Loucy (cell line): ENCODE data around the gene RP9.

Source experiments
- H2AFZ ChIP-seq: fragments of 200-600 bp; sonication (generic); 2 replicates; pipeline ENCODE4 v1.6.0; 2016; ENCODE audit warnings: antibody characterized with exemption, mild to moderate bottlenecking, low read length, moderate library complexity
- H3F3A ChIP-seq: fragments of 200-600 bp; 2 replicates; pipeline ENCODE4 v1.6.0; 2016; ENCODE audit warnings: antibody characterized with exemption, low read depth, mild to moderate bottlenecking
- H3K27me3 ChIP-seq: fragments of 200-600 bp; sonication (generic); 2 replicates; pipeline ENCODE4 v1.6.1; 2014; ENCODE audit warnings: low read length, mild to moderate bottlenecking; ENCODE audit not compliant: insufficient read depth, poor library complexity, severe bottlenecking
- H3K36me3 ChIP-seq: fragments of 200-600 bp; sonication (generic); 2 replicates; pipeline ENCODE4 v1.6.1; 2016; ENCODE audit warnings: low read length; ENCODE audit not compliant: insufficient read depth
- H3K4me1 ChIP-seq: fragments of 200-600 bp; sonication (generic); 2 replicates; pipeline ENCODE4 v1.5.1; 2014; ENCODE audit warnings: low read length, mild to moderate bottlenecking; ENCODE audit not compliant: insufficient read depth, poor library complexity, severe bottlenecking
- H3K4me2 ChIP-seq: fragments of 200-600 bp; sonication (generic); 2 replicates; pipeline ENCODE4 v1.6.0; 2014; ENCODE audit warnings: antibody characterized with exemption, low read length, low read depth, mild to moderate bottlenecking; ENCODE audit not compliant: poor library complexity, severe bottlenecking
- H3K4me3 ChIP-seq: fragments of 200-600 bp; sonication (generic); 2 replicates; pipeline ENCODE4 v1.5.1; 2014; ENCODE audit warnings: low read length, mild to moderate bottlenecking, mixed read lengths; ENCODE audit not compliant: poor library complexity, severe bottlenecking
- H3K79me2 ChIP-seq: fragments of 200-600 bp; sonication (generic); 2 replicates; pipeline ENCODE4 v1.6.1; 2014; ENCODE audit warnings: low read length; ENCODE audit not compliant: insufficient read depth
- H3K9ac ChIP-seq: fragments of 200-600 bp; sonication (generic); 2 replicates; pipeline ENCODE4 v1.6.0; 2014; ENCODE audit warnings: mild to moderate bottlenecking, low read depth, low read length, moderate library complexity; ENCODE audit not compliant: poor library complexity, severe bottlenecking
- H3K9me2 ChIP-seq: fragments of 200-600 bp; sonication (generic); replicated peaks from 2 replicates; pipeline ENCODE4 v1.6.1; 2016; ENCODE audit warnings: low read depth, low read length, mixed read lengths
- H3K9me3 ChIP-seq: fragments of 200-600 bp; sonication (generic); 2 replicates; pipeline ENCODE4 v1.6.1; 2014; ENCODE audit warnings: mild to moderate bottlenecking, antibody characterized with exemption, low read length, low read depth; ENCODE audit not compliant: insufficient read depth
- H4K20me1 ChIP-seq: fragments of 200-600 bp; sonication (generic); 2 replicates; pipeline ENCODE4 v1.6.0; 2014; ENCODE audit warnings: antibody characterized with exemption, low read length, mild to moderate bottlenecking; ENCODE audit not compliant: insufficient read depth, poor library complexity, severe bottlenecking
- CTCF ChIP-seq: fragments of 200-600 bp; sonication (generic); conservative IDR thresholded peaks from 2 replicates; pipeline ENCODE4 v1.5.1; 2014; ENCODE audit warnings: mild to moderate bottlenecking, antibody characterized with exemption, low read length
- EZH2phosphoT487 ChIP-seq: fragments of 200-600 bp; IDR thresholded peaks from 2 replicates; pipeline ENCODE4 v1.6.1; 2018; ENCODE audit warnings: antibody characterized with exemption, mild to moderate bottlenecking, moderate library complexity, borderline replicate concordance

The RP9 gene

GRCh38 chr7:33109005-33109757 is at the start of gene RP9:
TSS of gene RP9 (minus strand) at chr7:33109404. CDS start at chr7:33109372, 32 bp downstream.
- Histone ChIP-seq H4K20me1 (peaks cover 38% of the 10 kb centered on the region), H3K4me1 (peaks cover 33% of the 10 kb centered on the region), H3K9me2 (no peaks in the 10 kb centered on the region), H3K9me3 (no peaks in the 10 kb centered on the region), H3K4me3 (peak within 1 kb of the TSS; percentile 89), H3K4me2 (peak within 1 kb of the TSS; percentile 87), H3K9ac (peak within 1 kb of the TSS; percentile 86), H2AFZ (peak within 1 kb of the TSS; percentile 86), H3K79me2 (peaks cover 48% of the 10 kb centered on the region), H3K36me3 (no peaks in the 10 kb centered on the region), H3F3A (no peaks in the 10 kb centered on the region), H3K27me3 (no peaks in the 10 kb centered on the region)
- TF ChIP-seq EZH2phosphoT487: no peak
- TF ChIP-seq CTCF: peak; percentile 54

- TF ChIP-seq CTCF (no peak), EZH2phosphoT487 (no peak)
- peaks cover 4% of the 10 kb centered on the region for H3K4me1 ChIP-seq
- no peaks in the 10 kb centered on the region for H3K9me2 ChIP-seq
- H2AFZ ChIP-seq: no peak overlapping the region
- H3K27me3 ChIP-seq: no peaks in the 10 kb centered on the region
- no peaks in the 10 kb centered on the region for H3K79me2 ChIP-seq
- H3K9me3 ChIP-seq: no peaks in the 10 kb centered on the region
- no peaks in the 10 kb centered on the region for H3K36me3 ChIP-seq
- H3F3A ChIP-seq: no peaks in the 10 kb centered on the region
- H4K20me1 ChIP-seq: no peaks in the 10 kb centered on the region
- H3K4me2 ChIP-seq: no peak overlapping the region
- H3K4me3 ChIP-seq: no peak overlapping the region
- H3K9ac ChIP-seq: no peak overlapping the region
These were observed 48.6 kb upstream of the RP9 start for GRCh38 chr7:33157781-33158180.

GRCh38 chr7:33157311-33157710 is 48.1 kb upstream of the RP9 start:
- Histone ChIP-seq H3K9me3 (no peaks in the 10 kb centered on the region), H3K9me2 (no peaks in the 10 kb centered on the region), H3F3A (no peaks in the 10 kb centered on the region), H3K36me3 (no peaks in the 10 kb centered on the region), H3K27me3 (no peaks in the 10 kb centered on the region), H3K79me2 (no peaks in the 10 kb centered on the region), H3K9ac (no peak overlapping the region), H2AFZ (no peak overlapping the region), H3K4me3 (no peak overlapping the region), H3K4me2 (no peak overlapping the region), H4K20me1 (no peaks in the 10 kb centered on the region), H3K4me1 (peaks cover 4% of the 10 kb centered on the region)
- no peak for TF ChIP-seq CTCF
- no peak for TF ChIP-seq EZH2phosphoT487
